Peyer's patch (tissue), 4 donors: ENCODE results near the gene AKR7A3.

Source experiments
- POLR2A ChIP-seq, 2 donors: fragments of 450-650 bp; IDR thresholded peaks; one replicate each; pipeline ENCODE4 v1.5.1; 2017; ENCODE audit warnings: antibody characterized with exemption in 2 of 2, mild to moderate bottlenecking in 2 of 2, moderate library complexity in 2 of 2
- TF ChIP-seq, protein P1 (sequence below), 6 experiments: fragments of 450-650 bp in 4 of 6; fragments of 200-600 bp in 2 of 6; sonication (generic) in 1 of 6; IDR thresholded peaks; one replicate each; pipeline ENCODE4 v1.5.1; 2017 to 2019; ENCODE audit warnings: antibody characterized with exemption in 6 of 6, mild to moderate bottlenecking in 3 of 6, moderate library complexity in 1 of 6

DNA sequence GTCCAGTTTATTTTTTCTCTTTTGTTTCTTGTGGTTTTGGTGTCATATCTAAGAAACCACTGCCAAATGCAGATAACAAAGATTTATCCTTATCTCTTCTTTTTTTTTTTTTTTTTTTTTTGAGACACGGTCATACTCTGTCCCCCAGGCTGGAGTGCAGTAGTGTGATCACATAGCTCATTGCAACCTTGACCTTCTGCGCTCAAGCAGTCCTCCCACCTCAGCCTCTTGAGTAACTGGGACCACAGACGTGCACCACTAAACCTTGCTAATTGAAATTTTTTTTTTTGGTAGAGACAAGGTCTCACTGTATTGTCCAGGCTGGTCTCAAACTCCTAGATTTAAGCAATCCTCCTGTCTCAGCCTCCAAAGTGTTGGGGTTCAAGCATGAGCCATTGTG lies 32.5 kb upstream of the AKR7A3 start:
- TF ChIP-seq, protein P1, sequence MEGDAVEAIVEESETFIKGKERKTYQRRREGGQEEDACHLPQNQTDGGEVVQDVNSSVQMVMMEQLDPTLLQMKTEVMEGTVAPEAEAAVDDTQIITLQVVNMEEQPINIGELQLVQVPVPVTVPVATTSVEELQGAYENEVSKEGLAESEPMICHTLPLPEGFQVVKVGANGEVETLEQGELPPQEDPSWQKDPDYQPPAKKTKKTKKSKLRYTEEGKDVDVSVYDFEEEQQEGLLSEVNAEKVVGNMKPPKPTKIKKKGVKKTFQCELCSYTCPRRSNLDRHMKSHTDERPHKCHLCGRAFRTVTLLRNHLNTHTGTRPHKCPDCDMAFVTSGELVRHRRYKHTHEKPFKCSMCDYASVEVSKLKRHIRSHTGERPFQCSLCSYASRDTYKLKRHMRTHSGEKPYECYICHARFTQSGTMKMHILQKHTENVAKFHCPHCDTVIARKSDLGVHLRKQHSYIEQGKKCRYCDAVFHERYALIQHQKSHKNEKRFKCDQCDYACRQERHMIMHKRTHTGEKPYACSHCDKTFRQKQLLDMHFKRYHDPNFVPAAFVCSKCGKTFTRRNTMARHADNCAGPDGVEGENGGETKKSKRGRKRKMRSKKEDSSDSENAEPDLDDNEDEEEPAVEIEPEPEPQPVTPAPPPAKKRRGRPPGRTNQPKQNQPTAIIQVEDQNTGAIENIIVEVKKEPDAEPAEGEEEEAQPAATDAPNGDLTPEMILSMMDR (IDR thresholded peaks at IDR 0.05): no peak
- TF ChIP-seq POLR2A (IDR thresholded peaks at IDR 0.05): no peak
